B cell (primary cell): Measurements from ENCODE around the gene GPRIN2. TPM values are rescaled to one million over a fixed set of nuclear protein-coding genes. Genes with fewer than 3 reads are reported as not detected.
"Not testable (repeated sequence)": the region's sequence is repeated elsewhere in the genome, so short reads cannot be mapped to it uniquely, and the experiment has no call there.

Source experiments
- ATAC-seq: fragments of 200-7000 bp; cut with Tn5 transposase; one replicate; pipeline ENCODE4 v1.10.0; 2021; ENCODE audit warnings: low read depth, mild to moderate bottlenecking, moderate number of reproducible peaks, moderate library complexity
- CTCF ChIA-PET: fragments of 350-600 bp; sonication (Branson Sonifier 250); formaldehyde crosslinking; loops from one replicate; lab custom pipeline; 2021; ENCODE audit warnings: antibody characterized with exemption, inconsistent platforms; lab: Charles Lee
- POLR2A ChIA-PET: fragments of 350-600 bp; sonication (Branson Sonifier 250); formaldehyde crosslinking; loops from one replicate; lab custom pipeline; 2021; ENCODE audit warnings: antibody characterized with exemption; lab: Charles Lee
- DNase-seq: peaks from one replicate; pipeline ENCODE4 v3.0.0; 2013
- H2AFZ ChIP-seq: 2 replicates; pipeline ENCODE4 v1.6.1; 2012; ENCODE audit warnings: mild to moderate bottlenecking, low read depth, low read length; ENCODE audit not compliant: insufficient read depth, poor library complexity, severe bottlenecking
- H3K27ac ChIP-seq, 2 donors: 1 replicate in 1 of 2; 2 replicates in 1 of 2; pipeline ENCODE4 v1.5.1; 2012 to 2013; ENCODE audit warnings: low read length in 2 of 2, mild to moderate bottlenecking in 2 of 2, moderate library complexity in 1 of 2
- H3K27me3 ChIP-seq, 4 experiments: fragments of 200-600 bp in 1 of 4; sonication (generic) in 1 of 4; replicated peaks in 1 of 4; 1 replicate in 2 of 4; 2 replicates in 2 of 4; pipeline versions ENCODE4 v1.6.1 to v1.7.0; 2013 to 2016; ENCODE audit warnings: low read length in 3 of 4, mild to moderate bottlenecking in 2 of 4, mixed read lengths in 1 of 4, moderate library complexity in 1 of 4; ENCODE audit not compliant: insufficient read depth in 4 of 4, control insufficient read depth in 3 of 4; ENCODE audit errors: control extremely low read depth in 1 of 4
- H3K36me3 ChIP-seq, 2 experiments: replicated peaks in 1 of 2; 1 replicate in 1 of 2; 2 replicates in 1 of 2; pipeline versions ENCODE4 v1.6.1 to v1.7.1; 2013; ENCODE audit warnings: low read length in 1 of 2; ENCODE audit not compliant: insufficient read depth in 2 of 2, control insufficient read depth in 1 of 2; ENCODE audit errors: control extremely low read depth in 1 of 2, extremely low read depth in 1 of 2
- H3K4me1 ChIP-seq, 2 donors: fragments of 200-600 bp in 1 of 2; sonication (generic) in 1 of 2; 1 replicate in 1 of 2; 2 replicates in 1 of 2; pipeline versions ENCODE4 v1.5.1 to v1.6.1; 2013 to 2017; ENCODE audit warnings: low read length in 2 of 2; ENCODE audit not compliant: control insufficient read depth in 2 of 2, insufficient read depth in 2 of 2
- H3K4me2 ChIP-seq: replicated peaks from 2 replicates; pipeline ENCODE3; 2012; ENCODE audit warnings: mild to moderate bottlenecking, low read depth, low read length; ENCODE audit not compliant: poor library complexity, severe bottlenecking
- H3K4me3 ChIP-seq, 5 experiments: fragments of 200-600 bp in 1 of 5; sonication (generic) in 1 of 5; 1 replicate in 3 of 5; 2 replicates in 2 of 5; pipeline versions ENCODE4 v1.5.1 to v1.7.0; 2011 to 2016; ENCODE audit warnings: low read length in 4 of 5, mild to moderate bottlenecking in 4 of 5, low read depth in 2 of 5, control low read depth in 1 of 5, moderate library complexity in 1 of 5; ENCODE audit not compliant: insufficient read depth in 1 of 5; ENCODE audit errors: control extremely low read depth in 1 of 5, extremely low read depth in 1 of 5
- H3K79me2 ChIP-seq: fragments of 200-600 bp; sonication (generic); one replicate; pipeline ENCODE4 v1.6.0; 2016; ENCODE audit warnings: low read length; ENCODE audit not compliant: control insufficient read depth, insufficient read depth
- H3K9ac ChIP-seq: fragments of 200-600 bp; sonication (generic); 2 replicates; pipeline ENCODE4 v1.6.1; 2017; ENCODE audit warnings: mild to moderate bottlenecking, low read length, moderate library complexity
- H3K9me3 ChIP-seq, 3 donors: one replicate each; pipeline versions ENCODE4 v1.6.1 to v1.7.1; 2013; ENCODE audit warnings: low read length in 2 of 3; ENCODE audit not compliant: control insufficient read depth in 2 of 3, insufficient read depth in 1 of 3; ENCODE audit errors: control extremely low read depth in 1 of 3
- H4K20me1 ChIP-seq: 2 replicates; pipeline ENCODE4 v1.6.0; 2012; ENCODE audit warnings: mild to moderate bottlenecking, low read length; ENCODE audit not compliant: insufficient read depth, control insufficient read depth, poor library complexity, severe bottlenecking
- H3K27ac Mint-ChIP-seq: one replicate; pipeline ENCODE4 v1.8.0; 2021; ENCODE audit warnings: mixed read lengths
- H3K27me3 Mint-ChIP-seq: one replicate; pipeline ENCODE4 v1.8.0; 2021; ENCODE audit warnings: mixed read lengths
- H3K4me1 Mint-ChIP-seq: one replicate; pipeline ENCODE4 v1.8.0; 2021; ENCODE audit warnings: mixed read lengths
- H3K4me3 Mint-ChIP-seq: one replicate; pipeline ENCODE4 v1.8.0; 2021; ENCODE audit warnings: mixed read lengths
- H3K9me3 Mint-ChIP-seq: one replicate; pipeline ENCODE4 v1.8.0; 2022; ENCODE audit warnings: mixed read lengths; ENCODE audit not compliant: insufficient read depth
- CTCF ChIP-seq: fragments of 200-600 bp; IDR thresholded peaks from one replicate; pipeline ENCODE4 v1.8.0; 2022; ENCODE audit warnings: antibody characterized with exemption, mild to moderate bottlenecking
- EZH2 ChIP-seq: IDR thresholded peaks from 2 replicates; pipeline ENCODE4 v1.6.1; 2012; ENCODE audit warnings: borderline replicate concordance, low read depth, mild to moderate bottlenecking, moderate library complexity, low read length; ENCODE audit not compliant: insufficient read depth, poor library complexity, severe bottlenecking
- WGBS: methylation state at CpG from one replicate; pipeline ENCODE4 v1.1.5; 2013; ENCODE audit warnings: missing lambda C conversion rate; ENCODE audit not compliant: insufficient coverage; 5-methylcytosine and 5-hydroxymethylcytosine counted together
- intact Hi-C: fragments of 100-400 bp; cut with micrococcal nuclease; formaldehyde crosslinking; loops from one replicate; pipeline ENCODE4 v1.10.0; 2022
- polyA plus RNA-seq: library from polyadenylated mRNA; depleted of rRNA; stranded (reverse); fragments of >200 nt; gene quantifications from 2 replicates; pipeline ENCODE4 v1.2.3, GENCODE V29; 2012
- total RNA-seq, 2 donors: library from RNA; stranded (reverse); fragments of 120-200 nt in 1 of 2; gene quantifications; 1 replicate in 1 of 2; 2 replicates in 1 of 2; pipeline versions ENCODE4 v1.2.3 to v1.2.4, GENCODE V29; 2013 to 2022

The GPRIN2 gene
- total and polyA plus RNA-seq, 2 donors (not counting 1 experiment from before 2014, with no cell fraction given), result not detected

- DNase-seq, result peak; percentile 66
- H3K9me3 ChIP-seq, POLR2A ChIA-PET, H3K4me1 ChIP-seq, H3K27me3 Mint-ChIP-seq, H3K4me3 ChIP-seq, H3K36me3 ChIP-seq, H3K27ac ChIP-seq, H2AFZ ChIP-seq, H3K4me2 ChIP-seq, intact Hi-C loops, H3K79me2 ChIP-seq, H3K27ac Mint-ChIP-seq, H3K9me3 Mint-ChIP-seq, H3K4me1 Mint-ChIP-seq, H3K27me3 ChIP-seq, H4K20me1 ChIP-seq, H3K9ac ChIP-seq: not testable (repeated sequence)
- CTCF ChIA-PET, result interaction anchor here (1.3 kb wide), 1 partner anchor 1331 kb away, joined by 3 read pairs; no protein-coding TSS in a partner anchor
- peak; percentile 52 for TF ChIP-seq CTCF
- WGBS, result 0% methylated on average over 1 of the region's 6 CpGs
- peak; percentile 67 for ATAC-seq
- H3K4me3 Mint-ChIP-seq, result peak overlapping the region; percentile 26
These were observed 9.3 kb upstream of the GPRIN2 start for GRCh38 chr10:46565591-46566332.

- H3K9me3 ChIP-seq, result peaks cover 0 to 4% (median 0%) of the 10 kb centered on the region in 3 donors
- intact Hi-C loops, result no loop called here
- H3K27ac Mint-ChIP-seq, result no peak overlapping the region
- H2AFZ ChIP-seq, result no peak overlapping the region
- no peaks in the 10 kb centered on the region for H3K36me3 ChIP-seq
- TF ChIP-seq CTCF (no peak), EZH2 (no peak)
- no peak overlapping the region for H3K9ac ChIP-seq
- peaks cover 2% of the 10 kb centered on the region for H3K27me3 Mint-ChIP-seq
- 86% methylated on average over 1 of the region's 1 CpG for WGBS
- no peaks in the 10 kb centered on the region for H3K79me2 ChIP-seq
- no peak overlapping the region for H3K4me3 Mint-ChIP-seq
- H3K9me3 Mint-ChIP-seq, result no peaks in the 10 kb centered on the region
- H3K4me2 ChIP-seq, result no peak overlapping the region
- H3K27ac ChIP-seq, result no peak overlapping the region
- H3K4me3 ChIP-seq, result no peak overlapping the region
- H3K4me1 ChIP-seq, result peaks cover 7 to 8% of the 10 kb centered on the region in 2 donors
- no peaks in the 10 kb centered on the region for H4K20me1 ChIP-seq
- peaks cover 16% of the 10 kb centered on the region for H3K4me1 Mint-ChIP-seq
- CTCF ChIA-PET, result interaction anchor here (1.1 to 1.7 kb wide), 2 partner anchors 10 to 16 kb away, joined by 4 to 5 read pairs; no protein-coding TSS in a partner anchor
- DNase-seq, result no peak
- POLR2A ChIA-PET, result no interaction called here
- H3K27me3 ChIP-seq, result peaks cover 0 to 28% (median 14%) of the 10 kb centered on the region in 4 experiments
- ATAC-seq, result no peak
These were observed 4.5 kb upstream of the GPRIN2 start for GRCh38 chr10:46560952-46561351.
